AG09309 (cell line): ENCODE measurements around the gene ADI1.
"Not testable (repeated sequence)": the region's sequence is repeated elsewhere in the genome, so short reads cannot be mapped to it uniquely, and the experiment has no call there.

Source experiments
- DNase-seq: peaks from one replicate; pipeline ENCODE4 v3.0.0-alpha.2; 2010; ENCODE audit warnings: low read depth
- H3K4me3 ChIP-seq: 2 replicates; pipeline ENCODE4 v1.5.1; 2011; ENCODE audit warnings: mild to moderate bottlenecking, low read depth, low read length, moderate library complexity; ENCODE audit not compliant: control insufficient read depth
- TF ChIP-seq, protein P1 (sequence below): IDR thresholded peaks from 2 replicates; pipeline ENCODE4 v1.5.1; 2011; ENCODE audit warnings: mild to moderate bottlenecking, low read depth, low read length, inconsistent platforms; ENCODE audit not compliant: insufficient read depth, control insufficient read depth; ENCODE audit errors: missing control alignments

The ADI1 gene

GRCh38 chr2:3460156-3460555 is 59.2 kb downstream of the ADI1 start:
- H3K4me3 ChIP-seq = no peak overlapping the region
- DNase-seq = no peak
- TF ChIP-seq, protein P1, sequence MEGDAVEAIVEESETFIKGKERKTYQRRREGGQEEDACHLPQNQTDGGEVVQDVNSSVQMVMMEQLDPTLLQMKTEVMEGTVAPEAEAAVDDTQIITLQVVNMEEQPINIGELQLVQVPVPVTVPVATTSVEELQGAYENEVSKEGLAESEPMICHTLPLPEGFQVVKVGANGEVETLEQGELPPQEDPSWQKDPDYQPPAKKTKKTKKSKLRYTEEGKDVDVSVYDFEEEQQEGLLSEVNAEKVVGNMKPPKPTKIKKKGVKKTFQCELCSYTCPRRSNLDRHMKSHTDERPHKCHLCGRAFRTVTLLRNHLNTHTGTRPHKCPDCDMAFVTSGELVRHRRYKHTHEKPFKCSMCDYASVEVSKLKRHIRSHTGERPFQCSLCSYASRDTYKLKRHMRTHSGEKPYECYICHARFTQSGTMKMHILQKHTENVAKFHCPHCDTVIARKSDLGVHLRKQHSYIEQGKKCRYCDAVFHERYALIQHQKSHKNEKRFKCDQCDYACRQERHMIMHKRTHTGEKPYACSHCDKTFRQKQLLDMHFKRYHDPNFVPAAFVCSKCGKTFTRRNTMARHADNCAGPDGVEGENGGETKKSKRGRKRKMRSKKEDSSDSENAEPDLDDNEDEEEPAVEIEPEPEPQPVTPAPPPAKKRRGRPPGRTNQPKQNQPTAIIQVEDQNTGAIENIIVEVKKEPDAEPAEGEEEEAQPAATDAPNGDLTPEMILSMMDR = no peak

DNA sequence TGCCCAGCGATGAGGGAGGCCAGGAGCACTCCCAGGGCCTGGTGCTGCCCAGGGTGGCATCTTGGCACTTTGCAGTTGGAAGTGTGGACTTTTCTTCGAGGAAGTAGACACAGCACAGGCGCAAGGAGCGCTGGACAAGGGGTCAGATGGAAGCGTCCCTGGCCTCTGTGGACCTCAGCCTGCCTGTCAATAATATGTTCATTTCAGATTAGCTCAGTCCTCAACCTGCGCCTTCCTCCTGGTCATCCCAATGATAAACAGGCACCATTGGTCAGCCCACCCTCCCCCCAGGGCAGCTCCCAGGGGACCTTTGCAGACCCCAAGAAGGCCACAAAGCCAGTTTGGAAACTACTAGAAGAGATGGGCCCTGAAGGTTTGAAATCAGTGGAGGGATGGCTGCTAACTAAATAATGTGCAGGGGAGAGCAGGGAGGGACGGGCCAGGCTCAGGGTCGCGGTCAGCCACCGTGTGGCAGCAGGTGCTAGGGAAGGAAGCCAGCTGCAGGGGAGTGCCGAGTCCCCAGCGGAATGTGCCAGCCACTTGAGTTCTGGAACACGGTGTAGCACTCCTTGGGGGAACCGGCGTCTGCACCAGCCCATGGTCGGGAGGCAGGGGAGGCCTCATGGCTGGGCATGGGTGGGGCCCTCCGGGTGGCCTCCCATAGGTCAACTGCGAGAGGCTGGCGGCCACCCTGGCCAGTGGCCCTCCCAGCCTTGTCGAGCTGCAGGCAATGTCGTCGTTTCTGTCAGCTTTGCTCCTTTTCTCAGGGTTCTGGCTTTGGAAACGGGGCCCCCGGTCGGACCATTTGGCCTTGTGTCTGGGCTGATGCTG is 59.9 kb downstream of the ADI1 start:
- DNase-seq = no peak
- no peak overlapping the region for H3K4me3 ChIP-seq
- TF ChIP-seq, protein P1 = no peak

GRCh38 chr2:3458396-3459184 is 60.7 kb downstream of the ADI1 start:
- no peak for DNase-seq
- no peak overlapping the region for H3K4me3 ChIP-seq
- TF ChIP-seq, protein P1 = no peak

GRCh38 chr2:3457524-3458395 is 61.6 kb downstream of the ADI1 start:
- TF ChIP-seq, protein P1 = no peak
- no peak overlapping the region for H3K4me3 ChIP-seq
- DNase-seq = no peak

DNA sequence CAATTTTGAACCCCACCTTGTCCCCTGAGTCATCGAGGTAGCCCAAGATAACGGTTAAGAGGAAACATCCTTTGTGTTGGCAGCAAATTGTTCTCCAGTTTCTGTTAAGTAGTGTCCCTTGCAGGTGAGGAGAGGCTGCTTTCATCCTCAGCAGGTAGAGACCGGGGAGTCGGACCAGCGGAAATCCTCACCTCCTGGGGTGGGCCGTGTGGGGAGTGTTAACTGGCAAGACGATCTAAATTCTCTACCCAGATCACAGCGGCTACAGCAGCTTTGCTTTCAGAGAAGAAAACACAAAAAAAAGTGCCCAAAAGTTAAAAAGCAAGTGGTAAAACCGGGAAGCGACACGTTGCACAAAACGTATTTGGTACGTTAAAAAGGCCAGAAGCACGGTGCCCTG is 63.2 kb downstream of the ADI1 start:
- TF ChIP-seq, protein P1 = no peak
- no peak overlapping the region for H3K4me3 ChIP-seq
- no peak for DNase-seq

DNA sequence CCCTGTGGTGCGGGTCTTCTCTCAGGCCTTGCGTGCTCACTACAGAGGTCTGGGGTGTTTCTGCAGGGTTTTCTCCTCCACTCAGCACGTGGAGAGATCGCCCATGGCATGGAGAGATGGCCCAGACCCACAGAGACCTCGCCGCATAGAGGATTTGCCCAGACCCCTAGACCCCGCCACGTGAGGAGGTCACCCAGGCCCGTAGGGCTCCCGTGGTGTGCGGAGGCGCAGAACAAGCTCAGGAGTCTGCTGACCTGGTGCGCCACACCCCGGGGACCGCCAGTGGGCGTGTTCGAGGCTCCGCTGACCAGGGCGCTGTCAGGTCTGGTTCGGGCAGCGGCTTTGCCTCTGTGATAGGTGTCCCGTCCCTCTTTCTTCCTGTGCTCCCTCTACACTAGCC is 64.5 kb downstream of the ADI1 start:
- DNase-seq = no peak
- TF ChIP-seq, protein P1 = no peak
- no peak overlapping the region for H3K4me3 ChIP-seq

DNA sequence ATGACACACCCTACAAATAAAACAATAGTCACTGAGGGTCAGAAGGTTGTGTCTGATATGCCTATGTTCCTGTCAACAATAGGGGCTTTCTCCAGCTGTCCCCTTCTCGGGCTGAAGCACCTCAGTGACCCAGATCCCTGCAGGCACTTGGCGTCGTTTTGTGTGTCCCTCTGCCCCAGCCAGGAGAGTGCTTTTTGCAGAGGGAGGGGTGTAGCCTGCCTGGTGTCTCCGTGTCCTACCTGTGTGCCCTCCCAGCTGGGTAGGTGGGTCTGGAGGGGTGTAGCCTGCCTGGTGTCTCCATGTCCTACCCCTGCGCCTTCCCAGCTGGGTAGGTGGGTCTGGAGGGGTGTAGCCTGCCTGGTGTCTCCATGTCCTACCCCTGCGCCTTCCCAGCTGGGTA is 65.3 kb downstream of the ADI1 start:
- DNase-seq, H3K4me3 ChIP-seq: not testable (repeated sequence)
